ENCODE measurements around the gene TCTN2. TPM values are rescaled to one million over a fixed set of nuclear protein-coding genes. Genes with fewer than 3 reads are reported as not detected.

Gene TCTN2
- polyA plus RNA-seq, 1 donor from 2014 or later: 14.3 TPM

- Histone ChIP-seq H3K36me3 (ENCODE audit: insufficient read depth, low read length) (no peaks in the 10 kb centered on the region), H3K27me3 (ENCODE audit: insufficient read depth, low read depth, low read length) (no peaks in the 10 kb centered on the region), H3K4me3 (ENCODE audit: low read length) (no peak overlapping the region), H3K9ac (ENCODE audit: low read length) (no peak overlapping the region), H3K9me3 (ENCODE audit: low read length) (no peaks in the 10 kb centered on the region), H3K4me2 (ENCODE audit: low read length) (no peak overlapping the region), H4K20me1 (ENCODE audit: insufficient read depth) (no peaks in the 10 kb centered on the region), H3K27ac (ENCODE audit: low read length) (no peak overlapping the region), H3K79me2 (replicated peaks; ENCODE audit: insufficient read depth, low read length) (peaks cover 15% of the 10 kb centered on the region), H3F3A (ENCODE audit: insufficient read depth, low read length, poor library complexity, severe bottlenecking) (no peaks in the 10 kb centered on the region), H3K9me2 (ENCODE audit: insufficient read depth, low read length) (no peaks in the 10 kb centered on the region), H2AFZ (ENCODE audit: low read depth, low read length) (no peak overlapping the region)
- no peak for TF ChIP-seq EP300 (conservative IDR thresholded peaks at IDR 0.05; ENCODE audit: poor library complexity, severe bottlenecking)
- no peak for TF ChIP-seq SMC3 (conservative IDR thresholded peaks at IDR 0.05; ENCODE audit: poor library complexity)
- TF ChIP-seq EZH2 (IDR thresholded peaks at IDR 0.05; ENCODE audit: borderline replicate concordance, insufficient read depth, low read length, poor library complexity, severe bottlenecking): no peak
- TF ChIP-seq, protein P1, sequence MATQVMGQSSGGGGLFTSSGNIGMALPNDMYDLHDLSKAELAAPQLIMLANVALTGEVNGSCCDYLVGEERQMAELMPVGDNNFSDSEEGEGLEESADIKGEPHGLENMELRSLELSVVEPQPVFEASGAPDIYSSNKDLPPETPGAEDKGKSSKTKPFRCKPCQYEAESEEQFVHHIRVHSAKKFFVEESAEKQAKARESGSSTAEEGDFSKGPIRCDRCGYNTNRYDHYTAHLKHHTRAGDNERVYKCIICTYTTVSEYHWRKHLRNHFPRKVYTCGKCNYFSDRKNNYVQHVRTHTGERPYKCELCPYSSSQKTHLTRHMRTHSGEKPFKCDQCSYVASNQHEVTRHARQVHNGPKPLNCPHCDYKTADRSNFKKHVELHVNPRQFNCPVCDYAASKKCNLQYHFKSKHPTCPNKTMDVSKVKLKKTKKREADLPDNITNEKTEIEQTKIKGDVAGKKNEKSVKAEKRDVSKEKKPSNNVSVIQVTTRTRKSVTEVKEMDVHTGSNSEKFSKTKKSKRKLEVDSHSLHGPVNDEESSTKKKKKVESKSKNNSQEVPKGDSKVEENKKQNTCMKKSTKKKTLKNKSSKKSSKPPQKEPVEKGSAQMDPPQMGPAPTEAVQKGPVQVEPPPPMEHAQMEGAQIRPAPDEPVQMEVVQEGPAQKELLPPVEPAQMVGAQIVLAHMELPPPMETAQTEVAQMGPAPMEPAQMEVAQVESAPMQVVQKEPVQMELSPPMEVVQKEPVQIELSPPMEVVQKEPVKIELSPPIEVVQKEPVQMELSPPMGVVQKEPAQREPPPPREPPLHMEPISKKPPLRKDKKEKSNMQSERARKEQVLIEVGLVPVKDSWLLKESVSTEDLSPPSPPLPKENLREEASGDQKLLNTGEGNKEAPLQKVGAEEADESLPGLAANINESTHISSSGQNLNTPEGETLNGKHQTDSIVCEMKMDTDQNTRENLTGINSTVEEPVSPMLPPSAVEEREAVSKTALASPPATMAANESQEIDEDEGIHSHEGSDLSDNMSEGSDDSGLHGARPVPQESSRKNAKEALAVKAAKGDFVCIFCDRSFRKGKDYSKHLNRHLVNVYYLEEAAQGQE (IDR thresholded peaks at IDR 0.05; ENCODE audit: borderline replicate concordance): no peak
- TF ChIP-seq POLR2AphosphoS5 (IDR thresholded peaks at IDR 0.05): no peak
- TF ChIP-seq RAD21 (conservative IDR thresholded peaks at IDR 0.05): no peak
- TF ChIP-seq TAF1 (IDR thresholded peaks at IDR 0.05; ENCODE audit: low read depth): no peak
- TF ChIP-seq CTCF (IDR thresholded peaks at IDR 0.05; ENCODE audit: poor library complexity, severe bottlenecking): no peak
- no peak for TF ChIP-seq MXI1 (conservative IDR thresholded peaks at IDR 0.05; ENCODE audit: poor library complexity, severe bottlenecking)
These were observed 3.1 kb upstream of the TCTN2 start for GRCh38 chr12:123667771-123668170.

DNA sequence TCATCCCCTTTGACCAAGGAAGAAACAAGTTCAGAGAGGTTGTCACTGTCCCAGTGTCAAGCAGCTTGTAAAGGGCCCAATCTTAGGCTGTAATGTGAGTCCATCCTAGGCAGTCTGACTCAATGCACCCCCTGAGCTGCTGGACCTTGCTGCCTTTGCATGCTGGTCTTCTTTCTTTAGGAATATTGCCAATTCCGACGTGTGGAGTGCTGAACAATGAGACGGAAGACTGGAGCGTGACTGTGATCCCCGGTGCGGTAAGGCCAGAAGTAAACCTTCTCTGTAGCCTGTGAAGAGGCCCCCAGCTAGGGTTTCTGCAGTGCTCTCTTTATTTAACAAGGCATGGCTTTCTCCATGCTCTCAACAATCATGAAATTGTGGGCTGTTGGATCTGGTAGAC is 963 bp downstream of the TCTN2 start:
- Histone ChIP-seq H3K79me2 (replicated peaks; ENCODE audit: insufficient read depth, low read length) (peaks cover 15% of the 10 kb centered on the region), H3K9me3 (ENCODE audit: low read length) (no peaks in the 10 kb centered on the region), H3K4me2 (ENCODE audit: low read length) (peak overlapping the region; percentile 98), H3K27ac (ENCODE audit: low read length) (no peak overlapping the region), H2AFZ (ENCODE audit: low read depth, low read length) (no peak overlapping the region), H3K36me3 (ENCODE audit: insufficient read depth, low read length) (no peaks in the 10 kb centered on the region), H3K4me3 (ENCODE audit: low read length) (peak overlapping the region; percentile 96), H3K9me2 (ENCODE audit: insufficient read depth, low read length) (no peaks in the 10 kb centered on the region), H3K9ac (ENCODE audit: low read length) (peak overlapping the region; percentile 74), H3K27me3 (ENCODE audit: insufficient read depth, low read depth, low read length) (no peaks in the 10 kb centered on the region), H4K20me1 (ENCODE audit: insufficient read depth) (no peaks in the 10 kb centered on the region), H3F3A (ENCODE audit: insufficient read depth, low read length, poor library complexity, severe bottlenecking) (no peaks in the 10 kb centered on the region)
- TF ChIP-seq CTCF (IDR thresholded peaks at IDR 0.05; ENCODE audit: poor library complexity, severe bottlenecking) (no peak), SMC3 (conservative IDR thresholded peaks at IDR 0.05; ENCODE audit: poor library complexity) (no peak), MXI1 (conservative IDR thresholded peaks at IDR 0.05; ENCODE audit: poor library complexity, severe bottlenecking) (no peak), POLR2AphosphoS5 (IDR thresholded peaks at IDR 0.05) (no peak), RAD21 (conservative IDR thresholded peaks at IDR 0.05) (no peak), EZH2 (IDR thresholded peaks at IDR 0.05; ENCODE audit: borderline replicate concordance, insufficient read depth, low read length, poor library complexity, severe bottlenecking) (no peak), EP300 (conservative IDR thresholded peaks at IDR 0.05; ENCODE audit: poor library complexity, severe bottlenecking) (no peak), TAF1 (IDR thresholded peaks at IDR 0.05; ENCODE audit: low read depth) (no peak)
- TF ChIP-seq, protein P1 (IDR thresholded peaks at IDR 0.05; ENCODE audit: borderline replicate concordance): no peak
